ENCODE data around the gene CUL1.

Gene CUL1

DNA sequence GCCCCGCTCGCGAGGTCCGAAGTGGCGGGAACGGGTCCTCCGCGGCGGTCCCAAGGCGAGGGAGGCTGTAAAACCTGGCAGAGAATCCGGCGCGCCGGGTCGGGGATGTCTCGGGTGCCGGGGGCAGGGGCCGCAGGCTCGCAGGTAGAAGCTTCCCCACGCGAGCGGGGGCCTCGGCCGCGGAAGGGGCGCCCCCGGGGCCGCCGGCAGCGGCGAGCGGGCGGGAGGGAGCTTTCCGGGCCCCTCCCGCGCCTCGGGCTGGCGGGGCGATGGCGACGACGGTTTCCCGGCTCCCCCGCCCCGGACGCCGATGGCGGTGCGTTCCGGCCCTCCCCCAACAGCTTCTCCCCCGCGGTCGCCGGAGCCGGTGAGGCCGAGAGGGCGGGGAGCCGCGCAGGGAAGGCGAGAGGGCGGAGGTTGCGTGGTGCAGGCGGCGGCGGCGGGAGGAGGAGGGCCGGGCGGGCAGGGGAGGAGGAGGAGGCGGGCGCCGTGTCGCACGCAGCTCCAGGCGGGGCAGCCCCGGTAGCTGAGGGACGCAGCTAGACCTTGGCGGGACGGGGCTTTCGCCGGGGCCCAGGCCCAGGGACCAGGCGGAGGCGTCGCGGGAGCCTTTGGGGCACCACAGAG is at the start of gene CUL1:
Gene CUL1, plus strand, starts transcription at position 507 of the 627 bp plus-strand sequence. CDS start 31,220 bp downstream, outside the sequence.
- DNase-seq (ENCODE audit: low spot score): peak; percentile 78

DNA sequence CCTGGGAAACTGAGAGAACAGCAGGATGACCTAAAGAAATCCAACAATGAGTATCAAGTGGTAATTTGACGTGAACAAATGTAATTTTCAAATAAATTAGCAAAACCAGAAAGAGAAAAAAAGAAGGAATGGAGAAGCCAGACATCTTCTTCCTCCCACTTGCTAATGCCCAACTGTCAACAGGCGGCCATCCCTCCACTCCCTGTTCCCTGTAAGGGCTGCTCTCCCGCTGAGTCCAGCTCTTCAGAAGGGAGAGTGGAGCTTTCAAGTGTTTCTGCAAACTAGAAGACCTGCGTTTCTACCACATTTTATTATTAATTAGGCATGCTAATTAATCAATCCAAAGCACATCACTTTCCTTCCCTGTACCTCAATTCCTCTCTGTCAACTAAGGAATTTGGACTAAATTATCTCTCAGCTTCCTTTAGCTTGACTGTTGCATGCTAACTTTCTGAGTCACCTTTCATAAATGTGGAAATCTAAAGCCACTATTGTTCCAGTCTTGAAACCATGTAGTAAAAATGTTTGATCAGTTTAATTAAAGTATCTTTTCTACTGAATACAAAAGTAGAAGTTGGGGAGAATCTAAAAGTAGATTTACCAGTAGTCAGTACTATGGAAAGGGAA is 48.4 kb upstream of the CUL1 start:
- no peak for DNase-seq (ENCODE audit: low spot score)

DNA sequence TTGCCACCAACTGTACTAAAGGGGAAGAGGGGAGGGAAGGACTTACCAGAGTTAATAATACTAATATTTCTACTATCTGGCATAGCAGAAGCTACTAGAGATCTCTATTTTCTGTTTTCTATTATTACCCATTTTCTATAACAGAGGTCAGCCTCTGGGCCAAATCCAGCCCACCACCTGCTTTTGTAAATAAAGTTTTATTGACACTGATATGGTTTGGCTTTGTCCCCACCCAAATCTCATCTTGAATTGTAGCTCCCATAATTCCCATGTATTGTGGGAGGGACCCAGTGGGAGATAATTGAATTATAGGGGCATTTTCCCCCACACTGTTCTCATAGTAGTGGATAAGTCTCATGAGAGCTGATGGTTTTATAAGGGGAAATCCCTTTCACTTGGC is 45.9 kb upstream of the CUL1 start:
- DNase-seq (ENCODE audit: low spot score): no peak

DNA sequence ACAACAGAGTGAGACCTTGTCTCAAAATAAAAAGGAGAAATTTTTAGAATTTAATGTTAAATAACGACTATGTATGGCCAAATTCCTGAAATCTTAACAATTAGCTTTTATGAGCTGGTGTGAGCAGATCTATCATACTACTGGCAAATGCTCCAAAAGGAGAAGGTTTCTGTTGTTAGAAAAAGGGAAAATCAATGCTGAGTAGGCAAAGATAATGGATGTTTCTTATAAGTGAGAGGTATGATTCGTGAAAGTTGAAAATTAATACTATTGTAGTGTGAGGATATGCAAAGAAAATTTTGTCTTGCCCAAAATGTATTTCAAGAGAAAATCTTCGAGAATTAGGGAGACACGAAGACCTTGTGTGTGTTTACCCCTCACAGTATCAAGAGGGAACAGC is 40.8 kb upstream of the CUL1 start:
- no peak for DNase-seq (ENCODE audit: low spot score)

DNA sequence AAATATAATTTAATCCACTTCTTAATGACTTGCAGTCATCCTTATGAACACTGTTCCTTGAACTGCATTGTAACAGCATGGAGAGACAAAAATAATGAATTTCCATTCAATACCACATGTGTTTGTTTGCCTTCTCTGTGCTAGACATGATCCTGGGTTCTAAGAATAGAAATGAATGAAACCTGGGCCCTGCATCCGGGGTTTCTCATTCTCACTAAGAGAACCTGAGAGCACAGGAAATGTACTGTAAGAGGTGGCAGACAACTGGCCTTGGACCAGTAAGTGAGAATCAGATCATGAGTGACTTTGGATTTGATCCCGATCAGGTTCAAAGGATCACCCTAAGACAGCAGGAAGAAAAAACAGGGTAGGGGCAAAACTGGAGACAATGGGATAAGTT is 37.2 kb upstream of the CUL1 start:
- no peak for DNase-seq (ENCODE audit: low spot score)

DNA sequence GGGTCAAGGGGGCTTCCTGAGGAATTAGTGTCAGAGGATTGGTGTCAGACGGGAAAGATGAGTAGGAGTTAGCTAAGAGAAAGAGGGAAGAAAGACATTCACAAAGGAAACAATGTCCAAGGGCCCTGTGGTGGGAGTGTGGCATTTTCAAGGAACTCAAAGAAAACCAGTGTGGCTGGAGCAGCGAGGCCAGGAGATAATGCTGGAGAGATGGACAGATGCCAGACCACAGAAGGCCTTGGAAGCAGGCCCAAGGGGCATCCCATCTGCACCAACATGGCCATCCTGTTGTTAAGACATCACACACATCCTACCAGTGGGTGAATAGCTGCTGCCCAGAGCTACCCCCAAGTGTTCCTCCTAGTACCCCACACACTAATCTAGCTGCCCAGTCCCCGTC is 36.1 kb upstream of the CUL1 start:
- no peak for DNase-seq (ENCODE audit: low spot score)

DNA sequence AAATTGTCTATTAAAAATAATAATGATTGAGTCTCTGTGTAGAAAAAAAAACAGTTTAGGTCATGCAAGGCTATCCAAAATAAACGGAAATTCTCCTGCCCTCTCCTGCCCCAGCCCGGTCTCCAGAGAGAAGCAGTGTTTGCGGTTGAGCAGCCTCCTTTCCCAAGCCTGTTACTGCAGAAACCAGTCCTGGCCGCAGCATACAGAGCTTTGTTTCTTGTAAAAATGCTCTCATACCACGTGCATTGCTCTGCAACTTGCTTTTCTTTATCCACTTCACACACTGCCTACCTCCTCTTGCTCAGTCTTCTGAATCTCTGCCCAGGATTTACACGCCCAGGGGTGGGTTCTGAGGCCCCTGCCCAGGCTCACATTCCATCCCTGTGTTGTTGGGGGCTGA is 34.4 kb upstream of the CUL1 start:
- DNase-seq (ENCODE audit: low spot score): no peak

DNA sequence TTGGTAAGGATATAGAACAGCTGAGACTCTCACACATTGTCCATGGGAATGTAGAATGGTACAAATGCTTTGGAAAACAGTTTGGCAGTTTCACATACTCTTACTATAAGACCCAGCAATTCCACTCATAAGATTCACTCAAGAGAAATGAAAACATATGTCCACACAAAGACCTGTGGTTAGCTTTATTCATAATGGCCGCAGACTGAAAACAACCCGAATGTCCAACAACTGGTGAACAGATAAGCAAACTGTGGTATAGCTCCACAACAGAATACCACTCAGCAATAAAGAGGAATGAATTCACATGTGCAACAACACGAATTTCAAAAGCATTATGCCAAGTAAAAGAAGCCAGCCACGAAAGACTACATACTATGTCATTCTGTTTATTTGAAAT is 33.5 kb upstream of the CUL1 start:
- DNase-seq (ENCODE audit: low spot score): no peak

DNA sequence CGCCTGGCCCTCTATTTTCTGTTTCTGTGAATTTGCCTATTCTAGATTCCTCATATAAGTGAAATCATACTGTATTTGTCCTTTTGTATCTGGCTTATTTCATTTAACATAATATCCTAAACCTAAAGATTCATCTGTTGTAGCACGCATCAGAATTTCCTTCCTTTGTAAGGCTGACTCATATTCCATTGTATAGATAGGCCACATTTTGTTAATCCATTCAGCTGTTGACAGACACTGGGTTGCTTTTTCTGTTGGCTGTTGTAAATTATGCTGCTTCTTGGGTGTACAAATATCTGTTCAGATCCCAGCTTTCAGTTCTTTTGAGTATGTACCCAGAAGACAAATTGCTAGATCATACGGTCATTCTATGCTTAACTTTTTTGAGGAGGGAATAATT is 28.8 kb upstream of the CUL1 start:
- no peak for DNase-seq (ENCODE audit: low spot score)

DNA sequence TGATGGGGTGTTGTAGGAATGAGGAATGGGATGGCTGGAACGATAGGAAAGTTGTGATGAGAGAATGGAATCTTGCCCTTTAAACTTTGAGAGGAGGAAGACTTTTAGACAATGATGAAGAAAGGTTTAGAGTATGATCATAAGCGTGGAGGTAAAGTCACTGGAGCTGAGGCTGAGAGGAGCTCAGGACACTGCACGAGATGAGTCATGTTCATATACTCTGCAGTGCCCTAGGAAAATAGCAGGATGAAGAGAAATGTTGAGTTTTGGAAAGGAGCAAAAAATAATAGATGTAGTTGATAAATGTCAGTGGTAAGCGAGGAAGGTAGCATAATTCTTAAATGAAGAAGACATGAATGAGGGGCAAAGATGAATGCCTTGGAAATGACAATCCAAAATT is 28.3 kb upstream of the CUL1 start:
- no peak for DNase-seq (ENCODE audit: low spot score)

DNA sequence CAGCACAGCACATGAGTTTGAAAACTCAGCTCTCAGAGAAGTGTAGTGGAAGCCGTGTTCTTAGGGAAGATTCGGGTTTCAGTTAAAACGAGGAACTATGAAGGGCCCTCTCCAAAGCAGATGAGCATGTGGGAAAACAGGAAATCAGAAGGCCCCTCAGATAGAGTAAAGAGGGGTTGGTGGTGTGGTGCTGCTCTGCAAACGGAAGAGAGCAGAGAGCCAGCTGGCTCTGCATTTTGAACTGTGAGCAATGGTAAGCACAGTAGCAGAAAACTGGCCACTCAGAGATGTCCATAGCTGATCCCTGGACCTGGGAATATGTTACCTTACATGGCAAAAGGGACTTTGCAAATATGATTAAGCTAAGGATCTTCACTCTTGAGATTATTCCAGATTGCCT is 27.9 kb upstream of the CUL1 start:
- no peak for DNase-seq (ENCODE audit: low spot score)

DNA sequence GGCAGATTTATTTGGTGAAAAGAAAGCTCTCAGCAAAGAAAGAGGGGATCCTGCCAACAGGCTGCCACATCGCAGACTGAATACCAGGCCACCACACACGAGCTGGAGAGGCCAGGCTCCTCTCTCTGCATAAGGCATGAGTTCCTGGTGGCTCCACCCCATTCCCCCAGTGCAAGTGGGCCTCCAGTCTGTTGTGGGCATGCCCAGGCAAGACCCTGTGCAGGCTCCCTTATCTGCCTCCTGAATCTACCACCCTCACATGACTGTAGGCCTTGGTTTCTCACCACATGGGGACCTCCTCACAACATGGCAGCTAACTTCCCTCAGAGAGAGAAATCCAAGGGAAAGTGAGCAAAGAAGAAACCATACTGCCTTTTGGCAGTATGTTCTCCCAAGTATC is 26.7 kb upstream of the CUL1 start:
- no peak for DNase-seq (ENCODE audit: low spot score)

DNA sequence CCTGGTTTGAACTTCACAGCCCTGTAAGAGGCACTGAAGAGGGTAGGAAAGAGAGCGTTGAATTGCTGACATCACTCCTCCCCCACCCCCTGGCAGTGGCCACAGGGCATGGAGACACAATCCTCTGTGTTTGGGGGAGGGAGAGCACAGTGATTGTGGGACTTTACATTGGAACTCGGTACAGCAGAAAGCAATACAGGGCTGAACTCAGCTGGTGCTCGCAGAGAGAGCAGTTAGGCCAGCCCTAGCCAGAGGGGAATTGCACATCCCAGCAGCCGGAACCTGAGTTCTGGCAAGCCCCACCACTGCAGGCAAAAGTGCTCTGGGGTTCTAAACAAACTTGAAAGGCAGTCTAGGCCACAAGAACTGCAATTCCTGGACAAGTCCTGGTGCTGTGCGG is 24.0 kb upstream of the CUL1 start:
- DNase-seq (ENCODE audit: low spot score): no peak

DNA sequence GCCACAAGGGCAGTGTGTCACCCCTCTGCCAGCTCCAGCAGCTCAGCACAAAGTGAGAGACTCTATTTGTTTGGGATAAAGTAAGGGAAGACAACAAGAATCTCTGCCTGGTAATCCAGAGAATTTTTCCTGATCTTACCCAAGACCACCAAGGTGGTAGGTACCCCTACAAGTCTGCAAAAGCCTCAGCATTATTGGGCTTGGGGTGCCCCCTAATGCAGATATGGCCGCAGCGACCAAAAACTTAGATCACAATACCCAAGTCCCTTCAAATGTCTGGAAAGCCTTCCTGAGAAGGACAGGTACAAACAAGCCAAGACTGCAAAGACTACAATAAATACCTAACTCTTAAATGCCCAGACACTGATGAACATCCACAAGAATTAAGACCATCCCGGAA is 22.4 kb upstream of the CUL1 start:
- no peak for DNase-seq (ENCODE audit: low spot score)

DNA sequence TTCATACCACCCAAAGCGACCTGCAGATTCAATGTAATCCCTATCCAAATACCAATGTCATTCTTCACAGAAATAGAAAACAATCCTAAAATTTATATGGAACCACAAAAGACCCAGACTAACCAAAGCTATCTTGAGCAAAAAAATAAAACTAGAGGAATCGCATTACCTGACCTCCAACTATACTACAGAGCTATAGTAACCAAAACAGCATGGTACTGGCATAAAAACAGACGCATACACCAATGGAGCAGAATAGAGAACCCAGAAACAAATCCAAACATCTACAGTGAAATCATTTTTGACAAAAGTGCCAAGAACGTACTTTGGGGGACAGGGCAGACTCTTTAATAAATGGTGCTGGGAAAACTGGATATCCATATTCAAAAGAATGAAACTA is 16.9 kb upstream of the CUL1 start:
- DNase-seq (ENCODE audit: low spot score): no peak

DNA sequence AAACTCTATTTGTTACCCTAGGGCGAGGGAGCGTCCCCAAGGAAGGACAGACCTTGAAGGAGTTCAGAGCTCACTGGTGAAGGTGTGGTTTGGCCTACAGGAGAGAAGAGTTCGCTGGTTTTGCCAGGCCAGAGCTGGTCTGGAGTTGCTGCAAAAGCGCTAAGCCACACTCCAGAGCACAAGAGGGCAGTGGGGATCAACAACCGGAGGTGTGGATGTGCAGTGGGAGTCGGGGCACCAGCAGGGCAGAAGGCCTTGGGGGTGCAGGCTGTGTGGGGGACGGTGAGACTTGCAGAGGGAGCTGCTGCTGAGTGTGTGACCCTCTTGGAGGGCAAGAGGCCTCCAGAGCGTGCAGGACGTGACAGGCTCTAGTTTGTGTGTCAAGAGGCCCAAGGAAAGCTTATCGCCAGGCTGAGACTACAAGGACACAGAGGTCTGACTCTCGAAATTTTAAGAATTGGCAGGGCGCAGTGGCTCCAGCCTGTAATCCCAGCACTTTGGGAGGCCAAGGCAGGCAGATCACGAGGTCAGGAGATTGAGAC is 14.3 kb upstream of the CUL1 start:
- DNase-seq (ENCODE audit: low spot score): no peak

DNA sequence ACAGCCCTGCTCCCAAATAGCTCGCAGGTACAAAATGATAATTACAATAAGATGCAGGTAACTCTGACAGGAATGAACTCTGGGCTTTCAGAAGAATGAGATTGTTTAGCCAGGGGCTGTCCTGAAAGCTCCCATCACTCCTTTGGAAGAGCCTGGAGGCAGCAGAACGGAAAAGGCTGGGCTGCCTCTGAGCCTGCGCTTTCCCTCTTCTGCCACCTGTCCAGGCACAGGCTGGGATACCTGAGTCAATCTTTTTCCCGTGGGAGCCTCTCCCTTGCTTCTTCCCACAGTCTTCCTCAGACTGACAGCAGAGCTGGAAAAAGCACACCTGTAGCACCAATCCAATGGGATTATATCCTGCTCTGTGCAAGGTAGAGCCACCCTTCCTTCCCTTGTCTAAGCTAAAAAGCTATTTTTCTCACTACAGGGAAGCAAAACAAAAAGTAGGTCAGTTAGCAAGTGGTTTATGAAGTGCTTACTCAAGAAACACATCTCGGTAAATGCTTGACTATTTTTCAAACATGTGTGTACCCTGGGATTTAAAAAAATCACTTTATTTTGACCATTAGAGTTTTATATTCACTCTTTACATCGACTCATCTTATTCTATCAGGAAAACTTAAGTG is 12.3 kb upstream of the CUL1 start:
- DNase-seq (ENCODE audit: low spot score): no peak

DNA sequence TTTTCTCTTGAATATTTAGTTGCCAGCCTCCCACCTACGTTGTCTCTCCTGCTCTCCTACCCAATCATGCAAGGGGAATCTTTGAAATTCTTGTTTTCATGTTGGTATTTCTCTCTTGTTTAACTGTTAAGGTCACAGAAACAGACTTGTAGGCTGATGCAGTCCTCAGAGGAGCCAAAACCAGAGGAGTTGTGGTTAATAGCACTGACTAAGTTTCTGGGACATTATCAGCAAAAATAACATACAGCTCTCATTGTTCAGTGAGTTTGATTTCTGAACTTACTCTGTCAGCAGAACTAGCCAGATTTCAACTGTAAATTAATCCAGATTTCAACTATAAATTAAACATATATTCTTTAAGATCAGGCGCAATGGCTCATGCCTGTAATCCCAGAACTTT is 11.1 kb upstream of the CUL1 start:
- DNase-seq (ENCODE audit: low spot score): no peak

DNA sequence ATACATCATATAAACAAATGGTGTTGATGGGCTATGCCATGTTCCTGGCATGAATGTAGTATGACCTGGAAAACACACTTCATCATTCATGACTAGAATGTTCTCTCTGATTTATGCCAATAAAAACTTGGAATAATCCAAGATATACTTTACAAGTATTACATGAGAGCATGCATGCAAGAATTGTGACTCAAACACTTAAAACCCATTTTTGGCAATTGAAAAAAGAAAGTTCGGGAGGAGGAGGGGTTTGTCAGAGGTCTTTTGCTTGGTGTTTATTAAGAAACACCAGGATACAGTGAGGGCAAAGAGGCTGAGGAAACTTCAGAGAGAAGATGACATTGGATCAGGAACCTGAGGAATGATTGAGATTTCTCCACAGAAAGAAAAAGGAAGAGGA is 10.2 kb upstream of the CUL1 start:
- no peak for DNase-seq (ENCODE audit: low spot score)

DNA sequence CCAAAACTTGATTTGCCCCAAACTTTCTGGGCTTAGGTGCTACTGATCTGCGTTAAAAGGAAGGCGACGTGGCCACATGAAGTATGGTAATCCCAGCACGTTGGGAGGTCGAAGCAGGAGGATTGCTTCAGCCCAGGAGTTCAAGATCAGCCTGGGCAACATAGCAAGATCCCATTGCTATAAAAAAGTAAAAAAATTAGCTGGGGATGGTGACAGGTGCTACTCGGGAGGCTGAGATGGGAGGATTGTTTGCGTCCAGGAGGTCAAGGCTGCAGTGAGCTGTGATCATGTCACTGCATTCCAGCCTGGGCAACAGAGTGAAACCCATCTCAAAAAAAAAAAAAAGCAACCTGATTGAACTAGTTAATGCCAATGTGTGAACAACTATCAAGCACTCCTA is 5.1 kb upstream of the CUL1 start:
- no peak for DNase-seq (ENCODE audit: low spot score)

DNA sequence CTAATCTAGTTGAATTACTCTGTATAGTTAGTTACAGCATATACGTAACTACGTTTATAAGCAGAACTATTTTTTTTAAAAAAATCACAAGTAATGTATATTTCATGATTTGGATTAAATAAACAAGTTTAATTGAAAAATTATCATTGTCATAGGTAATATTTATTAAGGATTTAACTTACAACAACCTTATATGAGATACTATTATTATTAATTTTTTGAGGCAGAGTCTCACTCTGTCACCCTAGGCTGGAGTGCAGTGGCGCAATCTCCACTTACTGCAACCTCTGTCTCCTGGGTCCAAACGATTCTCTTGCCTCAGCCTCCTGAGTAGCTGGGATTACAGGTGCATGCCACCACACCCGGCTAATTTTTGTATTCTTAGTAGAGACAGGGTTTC is 4.1 kb upstream of the CUL1 start:
- DNase-seq (ENCODE audit: low spot score): no peak

DNA sequence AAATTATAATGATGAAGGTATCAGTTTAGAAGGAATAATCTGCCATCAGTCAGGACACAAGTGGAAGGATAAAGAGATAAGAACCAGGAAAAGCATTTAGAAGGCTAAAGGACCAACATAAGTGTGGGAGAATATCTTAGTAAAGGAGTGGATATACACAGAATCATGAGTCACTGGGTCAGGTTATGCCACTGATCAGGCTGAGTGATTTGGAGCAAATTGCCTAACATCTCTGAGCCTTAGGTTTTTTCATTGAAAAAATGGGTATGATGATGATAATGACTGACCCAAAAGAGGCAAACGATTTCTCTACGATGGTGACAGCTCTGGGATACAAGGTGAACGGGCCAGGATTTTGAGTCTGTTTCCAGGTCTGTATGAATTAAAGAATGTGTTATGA is 2.8 kb upstream of the CUL1 start:
- no peak for DNase-seq (ENCODE audit: low spot score)

DNA sequence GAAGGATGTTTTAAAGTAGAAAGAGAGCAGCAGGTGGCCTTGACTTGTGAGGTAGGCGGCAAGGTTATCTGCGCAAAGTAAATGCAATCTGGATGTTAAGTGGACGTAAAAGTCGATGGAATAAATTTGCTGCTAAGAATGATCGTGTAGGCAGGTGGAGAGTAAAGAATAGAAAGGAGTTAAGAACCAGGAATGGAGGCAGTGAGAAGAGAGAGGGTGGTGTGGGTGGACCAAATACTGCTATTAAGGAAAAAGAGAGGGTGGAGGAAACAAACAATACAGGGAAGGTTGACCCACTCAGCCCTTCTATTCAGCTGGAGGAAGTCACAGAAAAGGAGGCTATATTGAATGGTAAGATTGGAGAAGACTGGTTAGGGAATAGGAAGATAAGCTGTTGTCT is 1.9 kb upstream of the CUL1 start:
- DNase-seq (ENCODE audit: low spot score): no peak
